Right hindlimb (tissue), 1 donor: ENCODE data around the gene DSC3.

ENCODE experiments used
- DNase-seq: peaks from one replicate; pipeline ENCODE4 v3.0.0-alpha.2; 2018

DSC3 gene

GRCh38 chr18:30969670-30970170 is 72.8 kb downstream of the DSC3 start:
- no peak for DNase-seq

- no peak for DNase-seq
Measured at GRCh38 chr18:30967701-30968100, 74.8 kb downstream of the DSC3 start.

- no peak for DNase-seq
Measured at GRCh38 chr18:30965237-30965636, 77.3 kb downstream of the DSC3 start.

- no peak for DNase-seq
Measured at GRCh38 chr18:30960661-30961060, 81.9 kb downstream of the DSC3 start.

- DNase-seq: no peak
Measured at GRCh38 chr18:30957066-30957465, 85.5 kb downstream of the DSC3 start.

GRCh38 chr18:30954262-30954661 is 88.3 kb downstream of the DSC3 start:
- no peak for DNase-seq

GRCh38 chr18:30945761-30946160 is 96.8 kb downstream of the DSC3 start:
- DNase-seq: no peak

GRCh38 chr18:30944773-30945417 is 97.6 kb downstream of the DSC3 start:
- DNase-seq: no peak

- DNase-seq: no peak
Measured at GRCh38 chr18:30940952-30941539, 101.5 kb downstream of the DSC3 start.
